Body of pancreas (tissue), 4 donors: ENCODE measurements around the gene LCN15.

Experiments
- POLR2A ChIP-seq, 3 donors: fragments of 450-650 bp; IDR thresholded peaks; one replicate each; pipeline ENCODE4 v1.6.1; 2016; ENCODE audit warnings: antibody characterized with exemption in 3 of 3, mild to moderate bottlenecking in 2 of 3
- TF ChIP-seq, protein P1 (sequence below), 7 experiments: fragments of 450-650 bp in 4 of 7; fragments of 200-600 bp in 3 of 7; sonication (generic) in 3 of 7; IDR thresholded peaks; one replicate each; pipeline ENCODE4 v1.5.1; 2016 to 2019; ENCODE audit warnings: antibody characterized with exemption in 7 of 7

DNA sequence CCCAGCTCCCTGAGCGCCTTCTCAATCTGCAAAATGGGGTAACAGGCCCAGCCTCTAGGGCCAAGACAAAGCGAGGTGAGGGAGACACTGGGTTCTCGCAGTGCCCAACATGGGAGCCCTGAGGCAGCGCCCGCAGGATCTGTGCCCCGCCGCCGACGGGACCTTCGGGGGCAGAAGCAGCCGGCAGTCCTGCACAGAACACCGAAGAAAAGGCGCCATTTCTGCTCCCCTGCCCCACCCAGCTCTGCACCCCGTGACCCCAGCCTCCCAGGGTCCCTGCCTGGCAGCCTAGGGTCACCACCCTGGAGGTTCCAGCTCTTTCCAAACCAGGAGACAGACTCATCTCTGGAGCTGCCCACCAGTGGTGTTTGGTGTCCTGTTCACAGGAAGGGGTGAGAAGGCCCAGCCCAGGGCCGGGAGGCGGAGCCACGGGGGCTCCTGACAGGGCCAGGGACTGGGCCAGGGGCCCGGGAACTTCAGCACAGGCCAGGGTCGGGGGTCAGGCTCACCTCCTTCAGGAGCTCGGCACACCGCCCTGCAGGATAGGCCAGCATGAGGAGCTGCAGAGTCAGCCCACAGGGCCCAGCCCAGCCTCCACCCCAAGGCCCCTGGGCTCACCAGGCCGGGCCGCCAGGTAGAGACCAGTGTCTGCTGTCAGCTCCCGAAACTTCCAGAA is 9.6 kb downstream of the LCN15 start:
- TF ChIP-seq POLR2A (IDR thresholded peaks at IDR 0.05), result no peak
- TF ChIP-seq, protein P1, sequence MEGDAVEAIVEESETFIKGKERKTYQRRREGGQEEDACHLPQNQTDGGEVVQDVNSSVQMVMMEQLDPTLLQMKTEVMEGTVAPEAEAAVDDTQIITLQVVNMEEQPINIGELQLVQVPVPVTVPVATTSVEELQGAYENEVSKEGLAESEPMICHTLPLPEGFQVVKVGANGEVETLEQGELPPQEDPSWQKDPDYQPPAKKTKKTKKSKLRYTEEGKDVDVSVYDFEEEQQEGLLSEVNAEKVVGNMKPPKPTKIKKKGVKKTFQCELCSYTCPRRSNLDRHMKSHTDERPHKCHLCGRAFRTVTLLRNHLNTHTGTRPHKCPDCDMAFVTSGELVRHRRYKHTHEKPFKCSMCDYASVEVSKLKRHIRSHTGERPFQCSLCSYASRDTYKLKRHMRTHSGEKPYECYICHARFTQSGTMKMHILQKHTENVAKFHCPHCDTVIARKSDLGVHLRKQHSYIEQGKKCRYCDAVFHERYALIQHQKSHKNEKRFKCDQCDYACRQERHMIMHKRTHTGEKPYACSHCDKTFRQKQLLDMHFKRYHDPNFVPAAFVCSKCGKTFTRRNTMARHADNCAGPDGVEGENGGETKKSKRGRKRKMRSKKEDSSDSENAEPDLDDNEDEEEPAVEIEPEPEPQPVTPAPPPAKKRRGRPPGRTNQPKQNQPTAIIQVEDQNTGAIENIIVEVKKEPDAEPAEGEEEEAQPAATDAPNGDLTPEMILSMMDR (IDR thresholded peaks at IDR 0.05), result no peak
